Activated CD4-positive, alpha-beta T cell treated with anti-CD3 and anti-CD28 coated beads, Interleukin-2, amount 50 U/mL, for 24 hours (primary cell): ENCODE data around the gene ZC3H4.

ENCODE experiments used
- DNase-seq, 2 donors: peaks; one replicate each; pipeline ENCODE4 v3.0.0-alpha.2; 2020; ENCODE audit warnings: low read depth in 1 of 2, low spot score in 1 of 2

The ZC3H4 gene

GRCh38 chr19:47022541-47023447, 90.8 kb downstream of the ZC3H4 start:
- no peak for DNase-seq

GRCh38 chr19:47022140-47022536, 91.4 kb downstream of the ZC3H4 start:
- DNase-seq, result no peak

GRCh38 chr19:47021536-47022139, 91.9 kb downstream of the ZC3H4 start:
- no peak for DNase-seq

GRCh38 chr19:47020992-47021496, 92.5 kb downstream of the ZC3H4 start:
- DNase-seq, result no peak

GRCh38 chr19:47020132-47020805, 93.3 kb downstream of the ZC3H4 start:
- no peak for DNase-seq

- no peak for DNase-seq
Observed at GRCh38 chr19:47019431-47020041, 94.0 kb downstream of the ZC3H4 start, which contains the start of gene NPAS1. Gene NPAS1 (plus strand): TSS chr19:47019837. CDS start chr19:47021048, 1,211 bp downstream.

GRCh38 chr19:47018923-47019322, 94.7 kb downstream of the ZC3H4 start:
- DNase-seq, result no peak
